Hippocampal formation (tissue), 2 donors: ENCODE measurements around the gene VPS11.
A peak's percentile ranks its signal among the peaks of the same experiment; 100 is the strongest.
"Not testable (repeated sequence)": the region's sequence is repeated elsewhere in the genome, so short reads cannot be mapped to it uniquely, and the experiment has no call there.

Source experiments
- DNase-seq, 2 donors: peaks; one replicate each; lab custom pipeline; 2025; lab: John Stamatoyannopoulos, UW

Gene VPS11

GRCh38 chr11:119067371-119068222 lies at the start of gene VPS11:
Gene VPS11 (plus strand): TSS chr11:119067818. CDS start chr11:119067824, 6 bp downstream.
- peak; percentile 95 for DNase-seq

- peak; percentile 97 to 98 for DNase-seq
Observed at GRCh38 chr11:119018074-119018938, 49.3 kb upstream of the VPS11 start, which contains the start of the genes RPS25 and TRAPPC4. Gene RPS25 (minus strand): TSS chr11:119018343. CDS start chr11:119018284, 59 bp downstream. Gene TRAPPC4 (plus strand): TSS chr11:119018766. CDS start chr11:119018796, 30 bp downstream.

- DNase-seq: no peak
Observed at GRCh38 chr11:119019996-119020395, 47.6 kb upstream of the VPS11 start.

- DNase-seq: no peak
Observed at GRCh38 chr11:119021631-119022030, 46.0 kb upstream of the VPS11 start.

GRCh38 chr11:119023741-119024140 lies 43.9 kb upstream of the VPS11 start:
- DNase-seq: no peak

- DNase-seq: no peak
Observed at GRCh38 chr11:119024430-119025098, 43.1 kb upstream of the VPS11 start.

GRCh38 chr11:119025099-119025473 lies 42.5 kb upstream of the VPS11 start:
- no peak for DNase-seq

- DNase-seq: no peak
Observed at GRCh38 chr11:119025541-119025940, 42.1 kb upstream of the VPS11 start.

GRCh38 chr11:119025978-119026766 lies 41.4 kb upstream of the VPS11 start:
- DNase-seq: no peak

GRCh38 chr11:119026970-119027369 lies 40.6 kb upstream of the VPS11 start:
- DNase-seq: no peak

- no peak for DNase-seq
Observed at GRCh38 chr11:119027561-119028345, 39.9 kb upstream of the VPS11 start.

GRCh38 chr11:119028346-119029068 lies 39.1 kb upstream of the VPS11 start:
- DNase-seq: no peak

GRCh38 chr11:119029069-119029339 lies 38.6 kb upstream of the VPS11 start:
- no peak for DNase-seq

- no peak for DNase-seq
Observed at GRCh38 chr11:119029340-119030028, 38.1 kb upstream of the VPS11 start.

- DNase-seq: no peak
Observed at GRCh38 chr11:119030029-119030328, 37.6 kb upstream of the VPS11 start.

GRCh38 chr11:119030329-119031047 lies 37.1 kb upstream of the VPS11 start, which contains the start of gene SLC37A4:
Gene SLC37A4 (minus strand): TSS chr11:119030877.
- DNase-seq: peak; percentile 90 to 91

- DNase-seq: no peak
Observed at GRCh38 chr11:119031912-119032280, 35.7 kb upstream of the VPS11 start.

GRCh38 chr11:119033421-119033820 lies 34.2 kb upstream of the VPS11 start:
- DNase-seq: not testable (repeated sequence)

- no peak for DNase-seq
Observed at GRCh38 chr11:119034813-119035212, 32.8 kb upstream of the VPS11 start.
